T-helper 1 cell treated with Interleukin-12 subunit alpha and Interleukin-12 subunit beta and Interleukin-4 antibody, amounts not matched to agents 30 ng/mL and 1 ng/mL, for 36 hours (primary cell): ENCODE measurements around the gene PURB. TPM values are rescaled to one million over a fixed set of nuclear protein-coding genes. Genes with fewer than 3 reads are reported as not detected.
"Not testable (repeated sequence)": the region's sequence is repeated elsewhere in the genome, so short reads cannot be mapped to it uniquely, and the experiment has no call there.

ENCODE experiments used
- intact Hi-C: fragments of 100-400 bp; cut with micrococcal nuclease; formaldehyde crosslinking; loops from one replicate; pipeline ENCODE4 v1.15.1; 2024
- total RNA-seq: library from RNA; stranded (reverse); gene quantifications from 2 replicates; pipeline ENCODE4 v1.2.3, GENCODE V29; 2022

The PURB gene
- total RNA-seq, 1 donor from 2014 or later, result 31.1 TPM

DNA sequence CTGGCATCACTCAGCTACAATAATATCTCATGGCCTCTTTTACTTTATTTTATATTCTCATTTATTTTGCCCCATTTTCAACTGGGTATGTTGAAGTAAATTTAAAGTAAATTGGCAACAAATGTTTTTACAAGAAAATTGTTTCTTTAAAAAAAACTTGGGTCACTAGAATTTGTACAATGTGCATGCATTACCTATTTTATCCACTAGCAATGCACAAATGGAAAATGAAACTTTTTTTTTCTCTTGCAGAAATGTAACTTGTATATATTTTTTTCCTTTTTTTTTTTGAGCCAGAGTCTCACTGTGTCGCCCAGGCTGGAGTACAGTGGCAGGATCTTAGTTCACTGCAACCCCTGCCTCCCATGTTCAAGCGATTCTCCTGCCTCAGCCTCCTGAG is 27.2 kb downstream of the PURB start:
- intact Hi-C loops, result no loop called here

DNA sequence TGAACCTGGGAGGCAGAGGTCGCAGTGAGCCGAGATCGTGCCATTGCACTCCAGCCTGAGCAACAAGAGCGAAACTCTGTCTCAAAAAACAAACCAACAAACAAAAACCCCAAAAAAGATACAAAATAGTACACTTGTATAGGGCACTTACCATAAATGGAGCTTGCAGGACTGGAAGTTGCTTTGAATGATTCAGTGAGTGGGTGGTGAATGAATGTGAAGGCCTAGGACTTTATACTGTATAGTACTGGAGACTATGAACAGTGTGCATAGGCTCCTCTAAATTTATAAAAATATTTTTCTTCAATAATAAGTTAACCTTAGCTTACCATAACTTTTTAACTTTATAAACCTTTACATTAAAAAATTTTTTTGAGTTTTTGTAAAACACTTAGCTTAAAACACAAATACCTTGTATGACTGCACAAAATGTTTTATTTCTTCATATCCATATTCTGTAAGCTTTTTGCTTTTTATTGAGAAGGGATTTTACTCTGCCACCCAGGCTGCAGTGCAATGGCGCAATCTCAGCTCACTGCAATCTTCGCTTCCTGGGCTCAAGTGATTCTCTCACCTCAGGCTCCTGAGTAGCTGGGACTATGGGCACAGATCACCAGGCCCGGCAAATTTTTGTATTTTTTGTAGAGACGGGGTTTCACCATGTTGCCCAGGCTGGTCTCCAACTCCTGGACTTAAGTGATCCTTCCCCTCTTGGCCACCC is 30.5 kb downstream of the PURB start:
- intact Hi-C loops, result no loop called here

DNA sequence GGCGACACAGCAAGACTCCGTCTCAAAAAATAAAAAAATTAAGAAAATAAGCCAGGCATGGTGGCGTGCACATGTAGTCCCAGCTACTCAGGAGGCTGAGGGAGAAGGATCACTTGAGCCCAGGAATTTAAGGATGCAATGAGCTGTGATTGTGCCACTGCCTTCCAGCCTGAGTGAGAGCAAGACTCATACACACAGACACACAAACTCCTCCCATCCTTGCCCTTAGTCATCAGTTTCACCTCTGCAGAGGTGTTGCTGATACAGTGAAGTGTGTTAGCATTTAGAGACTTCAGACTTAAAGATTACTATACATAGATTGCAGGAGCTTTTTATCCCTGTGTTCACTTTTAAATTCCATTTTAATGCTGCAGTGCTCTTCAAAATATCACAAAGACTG is 31.9 kb downstream of the PURB start:
- intact Hi-C loops, result no loop called here

DNA sequence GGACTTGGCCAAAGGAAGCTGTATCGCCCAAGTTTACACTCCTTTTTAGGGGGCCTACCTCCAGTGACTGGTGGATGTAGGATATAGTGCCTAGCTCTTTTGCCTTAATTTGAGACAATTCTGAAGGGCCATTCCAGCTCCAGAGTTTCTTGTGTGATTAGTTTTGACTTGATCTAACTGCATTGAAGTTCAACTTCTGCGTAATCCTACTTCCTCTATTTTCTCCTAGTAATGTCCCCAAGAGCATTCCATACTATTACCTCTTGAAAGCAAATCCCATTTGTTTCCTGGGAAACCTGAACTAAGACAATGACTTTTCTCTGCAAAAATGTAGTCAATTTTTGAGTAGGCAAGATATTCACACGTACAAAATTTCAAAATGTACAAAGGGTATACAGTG is 32.7 kb downstream of the PURB start:
- intact Hi-C loops, result no loop called here

DNA sequence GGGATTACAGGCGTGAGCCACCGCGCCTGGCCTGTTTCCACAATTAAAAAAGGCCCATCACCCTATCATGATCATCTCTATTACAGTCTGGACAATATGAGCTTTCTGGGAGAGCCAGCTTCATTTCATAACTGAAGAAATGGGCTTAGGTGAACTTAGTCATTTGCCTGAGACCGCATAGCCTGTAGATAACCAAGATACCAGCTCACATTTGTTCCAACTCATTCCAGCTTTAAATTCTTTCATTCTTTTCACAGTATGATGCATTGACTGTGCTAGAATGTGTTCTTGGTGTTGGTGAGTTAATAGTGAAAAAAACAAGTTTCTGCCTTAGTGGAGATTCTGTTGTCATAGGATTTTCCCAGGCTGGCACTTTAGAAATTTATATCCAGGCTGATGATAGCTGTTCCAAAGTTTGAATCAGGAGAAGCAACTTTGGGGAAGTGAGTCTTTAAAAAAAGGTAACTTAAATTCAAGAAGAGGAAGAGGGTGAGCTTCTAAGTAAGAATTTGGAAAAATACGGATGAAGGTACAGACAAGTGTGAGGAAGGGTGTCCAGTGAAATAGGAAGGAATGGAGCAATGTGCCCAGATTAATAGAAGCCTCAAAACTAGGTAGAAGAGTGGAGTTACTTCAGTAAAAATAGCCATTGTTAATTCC is 35.3 kb downstream of the PURB start:
- intact Hi-C loops, result loop anchor here (2.0 to 5.0 kb wide), 5 partner anchors 73 to 728 kb away; partner anchors contain the start of gene POLD2

DNA sequence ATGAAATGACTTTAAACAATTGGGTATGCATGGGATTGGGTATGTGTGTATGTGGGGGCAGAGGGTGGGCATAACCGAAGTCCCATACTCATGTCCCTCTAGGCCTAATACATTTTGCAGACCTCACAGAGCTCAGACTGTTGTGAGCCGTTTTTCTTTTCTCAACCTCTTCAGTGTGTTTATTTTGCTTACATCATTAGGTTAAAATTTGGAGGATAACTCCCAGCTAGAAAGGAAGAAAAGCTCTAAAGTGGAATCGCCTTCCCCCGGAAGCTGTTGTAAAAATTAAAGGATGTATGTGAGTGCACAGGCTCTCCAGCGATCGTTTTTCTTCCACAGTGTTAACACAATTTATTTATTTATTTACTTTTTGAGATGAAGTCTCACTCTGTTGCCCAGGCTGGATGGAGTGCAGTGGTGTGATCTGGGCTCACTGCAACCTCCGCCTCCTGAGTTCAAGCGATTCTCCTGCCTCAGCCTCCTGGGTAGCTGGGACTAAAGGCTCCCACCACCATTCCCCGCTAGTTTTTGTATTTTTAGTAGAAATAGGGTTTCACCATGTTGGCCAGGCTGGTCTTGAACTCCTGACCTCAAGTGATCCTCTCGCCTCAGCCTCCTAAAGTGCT is 36.0 kb downstream of the PURB start:
- intact Hi-C loops, result loop anchor here (2.0 to 5.0 kb wide), 5 partner anchors 73 to 727 kb away; partner anchors contain the start of gene POLD2

DNA sequence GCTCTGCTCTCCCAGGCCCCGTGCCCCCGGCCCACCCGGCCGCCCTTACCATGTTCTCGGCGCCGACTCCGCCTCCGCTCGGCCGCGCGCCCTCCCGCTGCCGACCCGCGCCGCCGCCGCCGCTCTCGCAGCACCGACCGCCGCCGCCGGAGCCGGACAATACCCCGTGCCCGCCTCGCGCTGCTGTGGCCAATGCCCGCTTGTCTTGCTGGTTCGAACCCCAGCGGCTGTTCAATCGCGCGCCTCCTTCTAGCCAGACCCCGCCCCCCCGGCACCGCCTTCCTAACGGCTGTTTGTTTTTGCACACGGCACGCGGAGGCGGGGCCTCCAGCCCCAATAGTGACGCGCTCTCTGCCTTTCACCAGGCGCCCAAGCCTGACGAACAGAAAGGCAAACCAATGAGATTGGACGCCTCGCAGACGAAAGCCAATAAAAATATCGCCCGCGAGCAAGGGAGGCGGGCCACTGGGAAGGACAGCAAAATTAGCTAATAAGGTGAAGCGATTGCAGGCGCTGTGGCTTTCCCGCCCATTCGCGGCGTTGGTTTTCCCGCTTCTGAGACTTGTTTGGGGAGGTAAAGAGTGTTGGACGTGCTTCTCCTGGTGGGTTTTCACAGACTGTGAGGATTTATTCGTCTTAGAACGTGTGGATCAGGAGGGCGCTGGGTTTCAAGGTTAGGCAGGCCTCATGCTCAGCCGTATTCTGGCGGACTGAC is 37.3 kb downstream of the PURB start, which contains the start of gene H2AZ2:
Gene H2AZ2 (minus strand): TSS at position 168 of the 715 bp plus-strand sequence. CDS start 116 bp downstream, at position 52.
- intact Hi-C loops, result loop anchor here (1.0 to 5.0 kb wide), 22 partner anchors 9 to 1915 kb away; partner anchors contain the start of genes MRPL32, NUDCD3, OGDH and POLD2

DNA sequence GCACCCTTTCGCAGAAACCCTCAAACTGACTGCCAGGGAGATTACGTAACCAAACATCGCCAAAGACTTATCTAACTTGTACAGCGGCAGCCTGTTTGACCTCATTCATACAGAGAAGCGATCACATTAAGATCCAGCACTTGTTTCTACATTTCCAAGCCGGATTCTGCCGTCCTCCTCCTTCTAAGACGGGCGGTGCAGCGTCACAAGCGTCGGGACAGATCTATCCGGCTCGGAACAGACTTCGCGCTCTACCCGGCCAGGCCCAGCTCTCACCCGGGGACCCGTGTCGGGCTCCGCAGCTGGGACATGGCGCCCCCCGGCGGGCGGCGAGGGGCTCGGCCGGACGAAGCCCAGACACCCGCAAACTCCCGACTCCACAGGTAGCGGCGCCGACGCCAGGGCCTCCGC is 37.8 kb downstream of the PURB start:
- intact Hi-C loops, result loop anchor here (1.0 to 5.0 kb wide), 7 partner anchors 50 to 1915 kb away; partner anchors contain the start of genes MRPL32, POLD2, PSMA2 and YKT6

DNA sequence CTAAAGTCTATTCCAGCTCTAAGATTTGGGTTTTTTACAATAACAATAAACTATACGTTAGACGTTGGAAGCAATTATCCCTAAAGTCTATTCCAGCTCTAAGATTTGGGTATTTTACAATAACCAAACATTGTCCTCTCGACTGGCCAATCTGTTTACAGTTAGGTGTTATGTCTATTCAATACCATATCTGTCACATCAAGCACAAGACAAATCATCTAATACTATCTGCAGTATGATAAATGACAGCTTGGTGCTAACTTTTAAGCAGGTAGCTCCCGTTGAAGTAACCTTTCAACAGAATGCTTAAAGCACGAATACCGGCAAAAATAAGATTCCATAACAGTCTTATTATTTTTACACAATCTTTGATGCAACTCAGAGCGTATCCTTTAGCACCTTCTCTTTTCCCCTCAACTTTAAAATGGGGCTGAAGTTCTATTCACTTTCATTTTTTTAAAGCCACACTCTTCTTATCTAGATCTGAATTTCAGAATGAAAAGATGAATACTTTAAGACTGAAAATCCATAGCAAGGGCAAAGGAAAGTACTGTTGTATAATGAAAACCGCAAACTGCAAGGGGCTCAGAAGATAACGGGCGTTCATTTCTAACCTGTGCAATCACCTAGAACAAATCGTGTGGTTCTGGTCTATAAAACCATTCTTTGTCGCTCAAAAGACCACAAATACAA is 38.4 kb downstream of the PURB start:
- intact Hi-C loops, result loop anchor here (1.0 to 5.0 kb wide), 7 partner anchors 50 to 1914 kb away; partner anchors contain the start of genes MRPL32, POLD2, PSMA2 and YKT6

DNA sequence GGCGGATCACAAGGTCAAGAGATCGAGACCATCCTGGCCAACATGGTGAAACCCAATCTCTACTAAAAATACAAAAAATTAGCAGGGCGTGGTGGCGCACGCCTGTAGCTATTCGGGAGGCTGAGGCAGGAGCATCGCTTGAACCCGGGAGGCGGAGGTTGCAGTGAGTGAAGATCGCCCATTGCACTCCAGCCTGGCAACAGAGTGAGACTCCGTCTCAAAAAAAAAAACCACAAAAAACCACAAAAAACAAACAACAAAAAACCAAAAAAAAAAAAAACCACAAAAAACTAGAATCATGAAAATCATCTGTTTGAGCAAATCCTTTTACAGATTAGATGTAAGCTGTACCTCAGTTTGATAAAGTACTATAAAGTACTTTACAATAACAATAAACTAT is 38.9 kb downstream of the PURB start:
- intact Hi-C loops, result loop anchor here (2.0 to 5.0 kb wide), 5 partner anchors 272 to 1914 kb away; partner anchors contain the start of genes MRPL32, POLD2, PSMA2 and YKT6

DNA sequence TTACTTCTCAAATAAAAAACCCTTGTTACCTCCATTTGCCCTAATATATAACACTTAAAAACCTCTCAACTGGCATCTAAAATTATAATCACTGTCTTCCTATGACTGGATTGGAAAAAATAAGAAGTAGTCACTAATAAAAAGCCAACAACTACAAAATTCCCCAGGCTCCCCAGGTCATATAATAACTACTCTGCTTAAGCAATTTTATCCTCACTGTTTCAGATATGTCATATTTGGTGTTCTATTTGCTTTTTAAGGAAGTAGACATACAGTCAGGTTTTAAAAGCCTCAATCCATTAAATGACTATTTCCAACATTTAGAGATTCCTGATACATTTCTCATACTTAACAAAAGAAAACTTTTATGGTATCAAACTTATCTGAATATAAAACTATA is 39.9 kb downstream of the PURB start:
- intact Hi-C loops, result loop anchor here (5.0 kb wide), 2 partner anchors 588 to 723 kb away; partner anchors contain the start of gene POLD2

DNA sequence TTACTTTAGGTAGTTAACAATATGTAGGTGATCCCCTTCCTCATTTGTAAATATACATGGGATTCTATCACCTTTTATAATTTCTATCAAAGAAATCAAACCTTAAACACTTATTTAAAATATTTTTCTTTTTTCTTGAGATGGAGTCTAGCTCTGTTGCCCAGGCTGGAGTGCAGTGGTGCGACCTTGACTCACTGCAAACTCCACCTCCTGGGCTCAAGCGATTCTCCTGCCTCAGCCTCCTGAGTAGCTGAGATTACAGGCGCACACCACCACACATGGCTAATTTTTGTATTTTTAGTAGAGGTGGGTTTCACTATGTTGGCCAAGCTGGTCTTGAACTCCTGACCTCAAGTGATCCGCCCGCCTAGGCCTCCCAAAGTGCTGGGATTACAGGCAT is 41.9 kb downstream of the PURB start:
- intact Hi-C loops, result not testable (repeated sequence)

DNA sequence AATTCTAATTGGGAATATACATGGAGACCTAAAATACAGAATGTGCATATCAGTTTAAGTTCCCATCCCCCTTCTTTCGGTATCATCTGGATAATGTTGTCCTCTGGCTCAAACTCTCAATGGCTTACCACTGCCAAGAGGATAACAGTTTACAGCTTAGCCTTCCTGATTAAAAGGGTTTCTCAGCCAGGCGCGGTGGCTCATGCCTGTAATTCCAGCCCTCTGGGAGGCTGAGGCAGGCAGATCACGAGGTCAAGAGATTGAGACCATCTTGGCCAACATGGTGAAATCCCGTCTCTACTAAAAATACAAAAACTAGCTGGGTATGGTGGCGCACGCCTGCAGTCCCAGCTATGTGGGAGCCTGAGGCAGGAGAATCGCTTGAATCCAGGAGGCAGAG is 42.7 kb downstream of the PURB start:
- intact Hi-C loops, result not testable (repeated sequence)

DNA sequence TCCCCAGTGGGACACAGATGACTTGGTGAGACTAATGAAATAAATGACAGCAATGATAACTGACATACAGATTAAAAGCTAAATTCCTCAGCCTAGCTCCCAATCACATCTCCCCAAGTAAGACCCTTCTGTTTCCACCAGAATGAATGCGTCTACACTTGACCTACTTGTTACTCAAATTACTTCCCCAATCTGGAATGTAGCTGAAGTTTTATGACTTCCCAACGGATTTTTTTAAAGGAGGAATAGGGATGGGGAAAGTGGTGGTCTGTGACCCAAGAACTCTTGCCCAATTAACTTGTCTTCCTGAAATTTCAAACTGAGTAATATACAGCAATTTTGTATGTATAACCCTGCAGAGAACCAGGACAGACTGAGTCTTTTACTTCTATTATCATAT is 46.6 kb downstream of the PURB start:
- intact Hi-C loops, result no loop called here

DNA sequence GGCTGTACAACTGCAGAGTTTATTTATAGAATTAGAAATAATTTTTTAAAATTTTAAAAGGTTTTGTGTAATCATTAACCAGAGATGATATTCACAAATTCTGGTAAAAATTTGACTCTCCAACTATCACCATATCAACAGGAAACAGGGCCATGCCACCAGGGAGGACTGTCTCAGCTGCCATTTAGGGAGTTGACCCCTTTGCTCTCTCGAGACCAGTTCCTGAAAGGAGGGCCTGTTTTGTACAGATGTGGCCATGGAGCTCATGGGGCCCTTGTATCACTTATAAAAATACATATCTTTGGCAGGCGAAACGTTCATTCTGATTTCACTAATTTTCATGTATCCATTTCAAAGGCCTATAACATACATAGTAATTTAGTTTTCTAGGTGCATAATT is 57.8 kb downstream of the PURB start:
- intact Hi-C loops, result no loop called here

Other genes starting within 250 kb of the PURB start
- 230 and 234 TPM in 2 replicates for gene ZMIZ2, start 136.7 kb downstream of the PURB start, total RNA-seq
- gene PPIA, start 88.8 kb downstream of the PURB start, total RNA-seq, result 1,657 and 1,671 TPM in 2 replicates
- gene H2AZ2, start 37.4 kb downstream of the PURB start, total RNA-seq, result 257 and 263 TPM in 2 replicates
- 398 and 403 TPM in 2 replicates for gene MYO1G, start 93.5 kb upstream of the PURB start, total RNA-seq
- 117 and 118 TPM in 2 replicates for gene CCM2, start 114.7 kb upstream of the PURB start, total RNA-seq
- gene NACAD, start 203.4 kb upstream of the PURB start, total RNA-seq, result 0.05 TPM in 1 of 2 replicates, not detected in the other
- 109 and 113 TPM in 2 replicates for gene TBRG4, start 226.2 kb upstream of the PURB start, total RNA-seq